ENCODE data around the gene CCBE1. TPM values are rescaled to one million over a fixed set of nuclear protein-coding genes. Genes with fewer than 3 reads are reported as not detected.

CCBE1 gene
- total and polyA plus RNA-seq, 2 of the 4 experiments (the other 2 are of a cell fraction): 64.8 to 148 TPM

DNA sequence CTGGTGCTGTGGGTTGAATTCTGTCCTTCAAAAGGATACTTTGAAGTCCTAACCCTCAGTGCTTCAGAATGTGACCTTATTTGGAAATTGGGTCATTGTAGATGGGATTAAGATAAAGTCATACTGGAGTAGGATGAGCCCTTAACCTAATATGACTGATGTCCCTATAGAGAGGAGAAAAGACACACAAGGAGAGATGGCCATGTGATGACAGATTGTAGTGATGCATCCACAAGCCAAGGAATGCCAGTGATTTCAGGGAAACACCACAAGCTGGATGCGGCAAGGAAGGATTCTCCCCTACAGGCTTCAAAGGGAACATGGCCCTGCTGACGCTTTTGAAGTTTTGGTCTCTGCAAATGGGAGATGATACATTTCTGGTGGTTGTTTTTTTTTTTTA is 24.7 kb upstream of the CCBE1 start:
- no peak overlapping the region for H3K4me2 ChIP-seq (ENCODE audit: low read depth, low read length)
- no peak overlapping the region for H2AK9ac ChIP-seq (replicated peaks; ENCODE audit: low read depth, low read length, poor library complexity)
- H4K5ac ChIP-seq (ENCODE audit: low read depth, low read length): no peak overlapping the region
- BruUV-seq (replicated peaks): no TSS peak
- H2AK5ac ChIP-seq (ENCODE audit: low read depth, low read length): peak overlapping the region; percentile 41; the same call in 1 of the 2 replicates
- 0 out of 2 replicates have a peak overlapping the region, but pooled peaks have one; percentile 18 for H2BK120ac ChIP-seq (ENCODE audit: low read depth, low read length)
- DNase-seq (no peak), ATAC-seq (ENCODE audit: low read depth) (no peak)
- H4K20me1 ChIP-seq (ENCODE audit: insufficient read depth, low read length): no peaks in the 10 kb centered on the region
- H3K4ac ChIP-seq (ENCODE audit: low read depth, low read length): peak overlapping the region; percentile 30; the same call in 1 of the 2 replicates
- no peaks in the 10 kb centered on the region for H3K27me3 ChIP-seq (ENCODE audit: control insufficient read depth, insufficient read depth, low read length)
- WGBS, 2 experiments (ENCODE audit: extremely low coverage in 2 of 2, insufficient read length in 1 of 2): no CpG with 5 or more reads among the region's 2 CpGs
- no peak overlapping the region for H3K18ac ChIP-seq (ENCODE audit: low read depth, low read length)
- dilution Hi-C loops (cut with HindIII; ENCODE audit: low sequenced_read_pairs, unreplicated experiment) (no loop called here), in situ Hi-C loops (cut with MboI; ENCODE audit: low sequenced_read_pairs) (no loop called here), intact Hi-C loops (cut with micrococcal nuclease) (loop anchor here (2.0 kb wide), 1 partner anchor 15 kb away; no protein-coding TSS in a partner anchor)
- 0 out of 2 replicates have a peak, but pooled peaks cover 3% of the 10 kb centered on the region for H3K9me3 ChIP-seq (ENCODE audit: control insufficient read depth, insufficient read depth, low read length)
- H3K4me3 ChIP-seq (ENCODE audit: insufficient read depth, low read depth, low read length): no peak overlapping the region
- peaks cover 21% of the 10 kb centered on the region for H3K9me1 ChIP-seq (ENCODE audit: insufficient read depth, low read length)
- H3K36me3 ChIP-seq (ENCODE audit: control insufficient read depth, insufficient read depth, low read length): no peaks in the 10 kb centered on the region
- POLR2A ChIA-PET (ENCODE audit: unreplicated experiment): no interaction called here
- no peak overlapping the region for H3K56ac ChIP-seq (ENCODE audit: extremely low read depth, insufficient read depth, low read length)
- H2BK5ac ChIP-seq (ENCODE audit: low read depth, low read length, poor library complexity, severe bottlenecking): no peak overlapping the region
- H2BK20ac ChIP-seq (ENCODE audit: low read depth, low read length): peak overlapping the region; percentile 65; the same call in 1 of the 2 replicates
- CTCF ChIA-PET: no interaction called here
- H3K27ac ChIP-seq (ENCODE audit: insufficient read depth, low read length): no peak overlapping the region
- peaks cover 0 to 5% of the 10 kb centered on the region in 2 experiments; a peak in 2 of 4 replicates for H3K79me1 ChIP-seq (ENCODE audit: low read depth in 1 of 2, low read length in 2 of 2)
- H2AFZ ChIP-seq (replicated peaks; ENCODE audit: low read length, poor library complexity): no peak overlapping the region
- 0 out of 2 replicates have a peak overlapping the region, but pooled peaks have one; percentile 13 for H3K14ac ChIP-seq (replicated peaks; ENCODE audit: low read depth, low read length)
- H4K8ac ChIP-seq (ENCODE audit: low read depth in 2 of 2, low read length in 2 of 2): no peak overlapping the region; a peak in 1 of 4 replicates
- H3K4me1 ChIP-seq (ENCODE audit: control insufficient read depth, insufficient read depth, low read length): peaks cover 27% of the 10 kb centered on the region
- H4K91ac ChIP-seq (ENCODE audit: insufficient read depth, low read depth, low read length): 0 out of 2 replicates have a peak overlapping the region, but pooled peaks have one; percentile 6
- no peak overlapping the region for H3K23ac ChIP-seq (ENCODE audit: low read depth, low read length)
- TF ChIP-seq SMC3 (IDR thresholded peaks at IDR 0.05; ENCODE audit: low read depth, low read length): no peak
- TF ChIP-seq, protein P1, sequence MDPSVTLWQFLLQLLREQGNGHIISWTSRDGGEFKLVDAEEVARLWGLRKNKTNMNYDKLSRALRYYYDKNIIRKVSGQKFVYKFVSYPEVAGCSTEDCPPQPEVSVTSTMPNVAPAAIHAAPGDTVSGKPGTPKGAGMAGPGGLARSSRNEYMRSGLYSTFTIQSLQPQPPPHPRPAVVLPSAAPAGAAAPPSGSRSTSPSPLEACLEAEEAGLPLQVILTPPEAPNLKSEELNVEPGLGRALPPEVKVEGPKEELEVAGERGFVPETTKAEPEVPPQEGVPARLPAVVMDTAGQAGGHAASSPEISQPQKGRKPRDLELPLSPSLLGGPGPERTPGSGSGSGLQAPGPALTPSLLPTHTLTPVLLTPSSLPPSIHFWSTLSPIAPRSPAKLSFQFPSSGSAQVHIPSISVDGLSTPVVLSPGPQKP (IDR thresholded peaks at IDR 0.05; ENCODE audit: borderline replicate concordance, low read depth, low read length): no peak
- TF ChIP-seq RFX5 (IDR thresholded peaks at IDR 0.05; ENCODE audit: low read depth, low read length): no peak
- TF ChIP-seq, protein P2, sequence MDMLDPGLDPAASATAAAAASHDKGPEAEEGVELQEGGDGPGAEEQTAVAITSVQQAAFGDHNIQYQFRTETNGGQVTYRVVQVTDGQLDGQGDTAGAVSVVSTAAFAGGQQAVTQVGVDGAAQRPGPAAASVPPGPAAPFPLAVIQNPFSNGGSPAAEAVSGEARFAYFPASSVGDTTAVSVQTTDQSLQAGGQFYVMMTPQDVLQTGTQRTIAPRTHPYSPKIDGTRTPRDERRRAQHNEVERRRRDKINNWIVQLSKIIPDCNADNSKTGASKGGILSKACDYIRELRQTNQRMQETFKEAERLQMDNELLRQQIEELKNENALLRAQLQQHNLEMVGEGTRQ (IDR thresholded peaks at IDR 0.05; ENCODE audit: low read depth, low read length): no peak
- H2BK15ac ChIP-seq (ENCODE audit: low read depth, low read length): 0 out of 3 replicates have a peak overlapping the region, but pooled peaks have one; percentile 6
- H3K9ac ChIP-seq (ENCODE audit: low read depth, low read length): no peak overlapping the region

All from IMR-90 (cell line).